SK-N-MC (cell line): ENCODE measurements around the gene CFAP251.

Experiments
- EZH2 ChIP-seq: fragments of 200-600 bp; sonication (generic); IDR thresholded peaks from one replicate; pipeline ENCODE4 v1.6.1; 2017; ENCODE audit warnings: antibody characterized with exemption
- FOXP2 ChIP-seq: optimal IDR thresholded peaks from 2 replicates; pipeline ENCODE3; 2011; ENCODE audit warnings: mild to moderate bottlenecking, moderate library complexity; ENCODE audit not compliant: insufficient read depth; ENCODE audit errors: extremely low read length, control extremely low read depth
- POLR2AphosphoS5 ChIP-seq: IDR thresholded peaks from 2 replicates; pipeline ENCODE4 v1.6.1; 2012; ENCODE audit warnings: mild to moderate bottlenecking, low read depth, low read length, borderline replicate concordance

- TF ChIP-seq EZH2: no peak
- TF ChIP-seq POLR2AphosphoS5: no peak
- no peak for TF ChIP-seq FOXP2
Observed at GRCh38 chr12:122018457-122018856, 100.1 kb downstream of the CFAP251 start.
